Measurements from ENCODE around the gene APOM.

The APOM gene

GRCh38 chr6:31657406-31658157 is 1.9 kb downstream of the APOM start:
- in situ Hi-C loops (cut with MboI; ENCODE audit: low sequenced_read_pairs), result no loop called here

DNA sequence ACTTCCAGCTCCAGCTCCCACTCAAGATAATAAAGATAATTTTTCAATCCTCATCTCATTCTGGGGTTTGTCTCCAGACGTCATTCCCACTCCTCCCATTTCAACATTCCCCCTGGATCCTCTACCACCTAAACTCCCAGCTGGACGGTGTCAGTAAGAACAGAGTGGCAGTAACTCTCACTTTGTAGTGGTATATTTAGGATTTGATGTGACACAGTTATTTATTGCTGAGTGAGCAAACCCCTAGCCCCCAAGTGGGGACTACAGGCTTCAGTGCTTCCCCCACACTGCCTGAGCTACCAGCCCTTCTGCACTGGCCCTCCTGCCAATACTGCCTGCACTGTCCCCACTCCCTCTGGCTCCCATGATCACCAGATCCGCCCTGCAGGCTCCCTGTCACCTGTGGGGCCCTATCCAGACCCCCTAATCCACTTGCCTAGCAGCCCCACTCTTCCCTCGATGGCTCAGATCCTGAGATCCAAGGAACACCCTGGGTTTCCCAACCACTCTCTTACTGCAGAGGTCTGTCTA is 2.5 kb downstream of the APOM start:
- in situ Hi-C loops (cut with MboI; ENCODE audit: low sequenced_read_pairs), result no loop called here

DNA sequence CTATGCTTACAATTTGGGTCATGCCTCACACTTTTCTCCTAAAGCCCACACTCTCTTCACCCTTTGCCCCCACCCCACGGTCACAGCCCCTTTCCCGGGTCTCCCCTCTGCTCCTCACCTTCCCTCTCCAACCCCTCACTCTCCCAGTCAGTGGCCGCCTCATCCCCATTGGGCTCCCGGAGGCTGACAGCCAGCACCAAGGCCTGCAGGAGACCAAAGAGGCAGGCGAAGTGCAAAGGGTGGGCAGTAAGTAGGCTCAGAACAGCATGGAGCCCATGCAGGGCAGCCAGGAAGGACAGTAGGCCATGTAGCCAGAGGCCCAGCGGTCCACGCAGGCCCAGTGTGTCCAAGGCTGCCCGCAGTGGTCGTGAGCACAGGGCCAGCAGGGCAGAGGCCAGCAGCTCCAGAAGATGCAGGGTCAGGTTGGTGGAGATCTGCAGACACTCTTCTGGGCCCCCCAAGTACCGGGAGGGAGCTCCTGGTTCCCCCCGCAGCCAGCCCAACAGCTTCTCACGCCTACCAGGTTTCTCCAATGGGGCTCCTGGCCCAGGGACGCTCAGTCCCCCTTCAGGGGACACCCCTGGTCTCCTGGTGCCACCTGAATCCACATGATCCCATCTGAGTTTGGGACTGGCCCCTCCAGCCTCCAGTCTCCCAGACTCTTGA is 3.4 kb downstream of the APOM start:
- in situ Hi-C loops (cut with MboI; ENCODE audit: low sequenced_read_pairs), result no loop called here

DNA sequence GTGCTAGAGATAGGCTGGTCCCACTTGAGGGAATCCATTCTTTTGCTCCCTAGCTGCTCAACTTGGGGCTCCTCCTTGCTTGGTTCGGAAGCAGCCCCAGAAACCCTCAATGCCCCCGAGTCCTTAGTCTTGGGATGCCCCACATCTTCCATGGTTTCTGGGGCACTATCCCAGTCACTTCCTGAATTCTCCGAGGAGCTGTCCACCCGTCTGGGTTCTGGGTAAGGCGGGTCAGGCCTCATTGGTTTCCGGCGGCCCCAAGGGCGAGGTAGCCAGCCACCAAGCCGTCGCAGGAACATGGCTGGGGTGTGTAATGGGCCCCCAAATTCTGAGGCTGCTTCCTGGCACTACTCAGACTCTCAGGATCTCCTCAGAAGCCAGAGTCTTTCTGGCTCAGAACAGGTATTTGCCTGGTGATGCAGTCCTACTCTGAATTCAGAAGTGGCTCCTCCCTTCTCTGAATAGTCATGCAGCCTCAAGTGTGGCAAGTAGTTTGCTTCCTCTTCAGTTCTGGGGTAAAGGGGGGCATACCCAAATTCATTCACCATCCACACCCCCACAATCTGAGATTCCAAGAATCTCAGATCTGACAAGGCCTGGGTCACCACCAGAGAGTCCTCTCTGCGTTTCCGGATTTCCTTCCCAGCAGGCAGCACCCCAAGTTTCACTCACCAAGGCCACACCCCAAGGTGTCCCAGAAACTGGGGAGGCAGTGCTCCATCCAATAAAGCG is 4.1 kb downstream of the APOM start:
- in situ Hi-C loops (cut with MboI; ENCODE audit: low sequenced_read_pairs), result no loop called here

- in situ Hi-C loops (cut with MboI; ENCODE audit: low sequenced_read_pairs), result no loop called here
Observed at GRCh38 chr6:31660381-31661261, 4.9 kb downstream of the APOM start, which contains the start of gene C6orf47. C6orf47 (minus strand) TSS chr6:31660778; CDS start chr6:31659947, 831 bp downstream.

DNA sequence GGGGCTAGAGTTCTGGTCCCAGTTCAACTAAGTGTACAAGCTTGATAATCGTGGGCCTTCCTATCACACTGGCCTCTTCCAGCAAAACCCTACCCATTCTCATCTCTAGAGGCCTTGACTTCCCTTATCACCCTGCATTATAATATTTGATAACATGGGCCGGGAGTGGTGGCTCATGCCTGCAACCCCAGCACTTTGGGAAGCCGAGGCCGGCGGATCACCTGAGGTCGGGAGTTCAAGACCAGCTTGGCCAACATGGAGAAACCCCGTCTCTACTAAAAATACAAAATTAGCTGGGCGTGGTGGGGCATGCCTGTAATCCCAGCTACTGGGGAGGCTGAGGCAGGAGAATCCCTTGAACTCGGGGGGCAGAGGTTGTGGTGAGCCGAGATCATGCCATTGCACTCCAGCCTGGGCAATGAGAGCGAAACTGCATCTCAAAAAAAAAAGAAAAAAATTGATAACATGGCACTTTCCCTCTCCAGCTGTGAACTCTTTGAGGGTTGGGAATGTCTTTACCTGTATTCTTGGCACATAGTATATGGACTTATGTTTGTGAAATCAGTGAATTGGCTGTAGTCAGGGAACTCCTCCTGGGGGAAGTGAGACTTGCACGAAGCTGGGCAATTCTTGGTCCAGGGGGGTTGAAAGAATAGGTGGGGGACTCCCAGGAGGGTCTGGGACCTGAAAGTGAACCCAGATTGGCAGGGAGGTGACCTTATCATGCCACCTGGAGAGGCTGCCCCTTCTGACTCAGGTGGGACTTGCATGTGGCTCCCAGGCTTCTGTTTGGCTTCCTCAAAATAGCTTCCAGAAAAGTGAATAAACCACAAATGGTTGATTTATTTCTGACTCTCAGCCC is 5.8 kb downstream of the APOM start:
- in situ Hi-C loops (cut with MboI; ENCODE audit: low sequenced_read_pairs), result no loop called here

DNA sequence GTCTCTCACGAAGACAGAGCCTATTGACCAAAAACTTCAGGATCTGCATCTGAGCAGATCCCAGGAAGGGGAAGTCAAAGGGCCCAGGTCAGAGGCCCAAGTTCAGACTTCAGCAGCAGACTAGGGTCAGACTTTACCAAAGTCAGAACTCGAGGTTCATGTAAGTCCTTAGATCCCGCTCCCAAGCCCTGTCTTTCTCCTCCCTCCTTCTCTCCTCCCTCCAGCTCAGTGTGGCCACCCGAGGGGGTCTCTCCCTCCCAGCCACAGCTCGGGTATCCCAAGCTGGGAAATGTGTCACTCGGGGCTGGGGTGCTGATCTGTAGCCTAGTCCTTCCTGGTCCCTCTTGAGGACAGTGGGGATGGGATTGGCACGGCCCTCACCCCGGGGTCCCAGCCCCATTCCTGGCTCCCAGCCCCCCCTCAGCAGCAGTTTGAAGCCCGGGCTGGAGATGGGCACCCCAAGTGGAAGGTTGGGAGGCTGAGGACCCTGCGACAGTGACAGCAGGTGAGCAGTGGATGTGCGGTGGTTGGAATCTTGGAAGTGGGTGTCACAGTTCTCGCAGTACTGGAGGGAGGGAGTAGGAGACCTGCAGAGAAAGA is 6.5 kb downstream of the APOM start:
- in situ Hi-C loops (cut with MboI; ENCODE audit: low sequenced_read_pairs), result no loop called here

DNA sequence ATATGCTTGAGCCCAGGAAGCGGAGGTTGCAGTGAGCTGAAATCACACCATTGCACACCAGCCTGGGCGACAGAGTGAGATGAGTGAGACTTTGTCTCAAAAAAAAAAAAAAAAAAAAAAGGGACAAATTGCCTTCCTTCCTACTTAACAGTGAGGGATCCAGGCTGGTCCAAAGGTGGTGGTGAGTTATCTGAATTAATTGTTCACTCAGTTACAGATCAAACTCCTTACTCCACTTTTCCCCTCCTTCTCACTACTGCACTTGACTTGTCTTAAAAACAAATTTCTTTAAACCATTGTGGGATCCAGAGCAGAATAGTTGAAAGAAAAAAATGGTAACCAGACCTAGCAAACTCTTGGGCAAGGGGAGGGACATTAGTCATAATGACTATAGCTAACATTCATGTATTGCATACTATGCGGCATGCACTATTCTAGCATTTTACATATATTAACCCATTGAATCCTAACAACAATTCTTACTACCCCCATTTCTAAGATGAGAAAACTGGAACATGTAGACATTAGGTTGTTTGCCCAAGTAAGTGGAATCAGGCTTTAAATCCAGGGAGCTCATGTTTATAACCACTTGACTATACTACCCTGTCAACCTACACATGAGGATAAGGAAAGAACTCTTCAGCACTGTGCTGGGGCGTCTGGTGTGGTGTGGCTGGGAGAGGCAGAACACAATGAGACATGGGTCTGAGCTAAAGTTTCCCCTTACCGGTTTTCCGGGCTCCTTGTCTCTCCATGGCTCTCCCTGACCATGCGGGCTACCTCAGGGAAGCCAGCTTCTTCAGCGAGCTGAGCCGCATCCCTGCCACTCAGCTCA is 7.6 kb downstream of the APOM start:
- in situ Hi-C loops (cut with MboI; ENCODE audit: low sequenced_read_pairs), result no loop called here

GRCh38 chr6:31663961-31664789 is 8.5 kb downstream of the APOM start:
- in situ Hi-C loops (cut with MboI; ENCODE audit: low sequenced_read_pairs), result no loop called here

DNA sequence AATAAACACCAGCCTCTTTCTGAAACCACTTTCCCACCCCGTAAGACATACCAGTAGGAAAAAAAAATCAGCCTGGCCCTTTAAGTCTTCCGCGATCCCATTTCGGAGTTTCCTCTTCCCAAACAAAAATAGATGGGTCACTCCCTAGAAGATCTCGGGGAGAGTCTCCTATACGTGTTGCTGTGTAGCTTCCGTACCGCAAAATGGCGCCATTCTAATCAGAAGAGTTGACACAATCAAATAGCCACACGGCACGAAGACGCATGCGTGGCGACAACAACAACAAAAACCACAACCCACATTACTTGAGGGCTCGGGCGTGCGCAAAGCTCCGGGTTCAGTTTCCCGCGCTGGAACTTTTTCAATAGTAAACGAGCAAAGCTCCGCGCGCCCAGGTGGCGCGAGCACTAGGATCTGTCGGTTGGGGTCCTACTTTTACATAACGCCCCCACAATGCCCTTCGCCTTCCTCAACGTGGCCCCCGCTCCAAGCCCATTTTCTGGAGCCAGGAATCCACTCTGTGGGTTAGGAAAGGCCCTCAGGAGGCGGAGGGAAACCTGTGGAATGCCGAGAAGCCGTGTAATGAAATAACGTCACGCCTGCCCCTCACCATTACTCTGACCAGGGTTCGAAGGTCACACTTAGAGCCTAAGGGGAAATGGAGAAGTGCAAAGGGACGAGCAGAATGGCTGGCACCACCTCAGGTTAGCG is 9.3 kb downstream of the APOM start, which contains the start of gene GPANK1:
Gene GPANK1, minus strand, starts transcription at position 208 of the 711 bp plus-strand sequence. CDS start 519 bp downstream, outside the sequence.
- in situ Hi-C loops (cut with MboI; ENCODE audit: low sequenced_read_pairs), result no loop called here

DNA sequence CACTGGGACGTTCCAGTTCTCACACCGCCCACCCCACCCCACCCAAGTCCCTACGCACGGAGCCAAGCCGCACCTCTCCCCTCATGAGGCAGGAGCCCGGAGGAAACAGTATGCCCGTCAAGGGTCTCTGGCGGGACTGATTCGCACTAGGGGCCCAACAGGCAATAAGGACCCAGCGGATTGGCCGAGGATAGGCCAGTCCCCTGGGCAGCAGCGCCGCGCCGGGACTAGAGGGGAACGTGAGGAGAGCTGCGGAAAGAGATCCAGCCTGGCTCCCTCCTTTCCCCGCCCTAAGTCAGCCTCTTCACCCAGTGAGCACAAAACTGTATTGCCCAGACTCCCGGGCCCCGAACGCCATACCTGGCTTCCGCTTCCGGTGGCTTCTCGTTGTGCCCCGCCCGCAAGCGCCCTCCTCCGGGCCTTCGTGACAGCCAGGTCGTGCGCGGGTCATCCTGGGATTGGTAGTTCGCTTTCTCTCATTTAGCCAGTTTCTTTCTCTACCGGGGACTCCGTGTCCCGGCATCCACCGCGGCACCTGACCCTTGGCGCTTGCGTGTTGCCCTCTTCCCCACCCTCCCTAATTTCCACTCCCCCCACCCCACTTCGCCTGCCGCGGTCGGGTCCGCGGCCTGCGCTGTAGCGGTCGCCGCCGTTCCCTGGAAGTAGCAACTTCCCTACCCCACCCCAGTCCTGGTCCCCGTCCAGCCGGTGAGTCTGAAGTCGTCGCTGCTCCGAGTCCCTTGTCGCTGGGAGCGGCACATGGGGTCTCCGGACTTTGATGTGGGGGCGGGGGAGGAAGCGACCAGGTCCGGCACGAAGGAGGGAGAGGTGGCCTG is 10.0 kb downstream of the APOM start, which contains the start of gene CSNK2B:
Gene CSNK2B, plus strand, starts transcription at position 580 of the 836 bp plus-strand sequence. CDS start 752 bp downstream, outside the sequence.
- in situ Hi-C loops (cut with MboI; ENCODE audit: low sequenced_read_pairs), result no loop called here

GRCh38 chr6:31666337-31666965 is 10.8 kb downstream of the APOM start:
- in situ Hi-C loops (cut with MboI; ENCODE audit: low sequenced_read_pairs), result no loop called here

DNA sequence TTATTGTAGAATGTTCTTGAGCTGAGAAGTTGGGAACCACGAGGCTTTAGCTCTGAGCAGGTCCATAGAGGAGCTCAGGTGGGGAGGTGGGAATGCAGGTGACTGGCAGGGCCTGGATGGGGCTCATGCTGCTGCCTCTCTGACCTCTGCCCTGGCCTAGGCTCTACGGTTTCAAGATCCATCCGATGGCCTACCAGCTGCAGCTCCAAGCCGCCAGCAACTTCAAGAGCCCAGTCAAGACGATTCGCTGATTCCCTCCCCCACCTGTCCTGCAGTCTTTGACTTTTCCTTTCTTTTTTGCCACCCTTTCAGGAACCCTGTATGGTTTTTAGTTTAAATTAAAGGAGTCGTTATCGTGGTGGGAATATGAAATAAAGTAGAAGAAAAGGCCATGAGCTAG is 14.0 kb downstream of the APOM start, which contains the start of gene LY6G5B:
Gene LY6G5B, plus strand, starts transcription at position 301 of the 400 bp plus-strand sequence. CDS start 975 bp downstream, outside the sequence.
- in situ Hi-C loops (cut with MboI; ENCODE audit: low sequenced_read_pairs), result no loop called here

GRCh38 chr6:31676322-31676903 is 20.7 kb downstream of the APOM start:
- in situ Hi-C loops (cut with MboI; ENCODE audit: low sequenced_read_pairs), result no loop called here

DNA sequence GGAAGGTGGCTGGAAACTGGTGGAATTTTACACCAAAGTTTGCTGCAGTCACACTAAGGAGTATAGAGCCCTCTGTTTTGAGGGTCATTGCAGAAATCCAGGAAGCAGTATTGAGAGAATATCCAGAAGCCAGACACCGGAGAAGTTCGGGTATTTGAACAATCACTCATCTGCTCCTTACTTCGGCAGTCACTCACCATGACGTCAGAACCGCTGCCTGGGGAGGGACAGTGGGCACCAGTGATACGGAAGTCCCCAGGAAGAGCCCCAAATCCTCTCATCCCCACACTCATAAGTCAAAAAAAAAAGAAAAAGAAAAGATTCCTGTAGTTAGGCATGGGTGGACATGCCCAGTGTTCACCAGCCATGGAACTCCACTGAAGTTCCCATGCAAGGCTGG is 21.2 kb downstream of the APOM start:
- in situ Hi-C loops (cut with MboI; ENCODE audit: low sequenced_read_pairs), result no loop called here
